ENCODE measurements around the gene SLC22A16.
"Not testable (repeated sequence)": the region's sequence is repeated elsewhere in the genome, so short reads cannot be mapped to it uniquely, and the experiment has no call there.

Gene SLC22A16

GRCh38 chr6:110488606-110489190 lies 12.3 kb upstream of the SLC22A16 start:
- Histone ChIP-seq H3K4me1 (ENCODE audit: low read length) (peaks cover 11% of the 10 kb centered on the region), H2AFZ (ENCODE audit: low read depth, low read length) (no peak overlapping the region), H3K27me3 (ENCODE audit: low read depth, low read length) (no peaks in the 10 kb centered on the region), H4K20me1 (ENCODE audit: insufficient read depth, low read length) (no peaks in the 10 kb centered on the region), H3K9me3 (ENCODE audit: insufficient read depth, low read length) (no peaks in the 10 kb centered on the region), H3K36me3 (replicated peaks; ENCODE audit: low read depth, low read length) (no peaks in the 10 kb centered on the region), H3K27ac (ENCODE audit: low read length) (no peak overlapping the region), H3K9ac (ENCODE audit: low read length) (no peak overlapping the region), H3K79me2 (ENCODE audit: low read length) (no peaks in the 10 kb centered on the region), H3K4me2 (ENCODE audit: low read length) (no peak overlapping the region), H3K4me3 (ENCODE audit: low read length) (no peak overlapping the region)
- TF ChIP-seq EZH2phosphoT487 (IDR thresholded peaks at IDR 0.05; ENCODE audit: low read depth) (no peak), CTCF (IDR thresholded peaks at IDR 0.05; ENCODE audit: low read depth, low read length) (no peak)

- not testable (repeated sequence) for H3K4me2 ChIP-seq (ENCODE audit: low read length); H3K4me3 ChIP-seq (ENCODE audit: low read length); H2AFZ ChIP-seq (ENCODE audit: low read depth, low read length); H3K27ac ChIP-seq (ENCODE audit: low read length); H3K27me3 ChIP-seq (ENCODE audit: low read depth, low read length); H3K79me2 ChIP-seq (ENCODE audit: low read length); H3K9ac ChIP-seq (ENCODE audit: low read length); H3K36me3 ChIP-seq (replicated peaks; ENCODE audit: low read depth, low read length); H4K20me1 ChIP-seq (ENCODE audit: insufficient read depth, low read length); H3K9me3 ChIP-seq (ENCODE audit: insufficient read depth, low read length)
- peaks cover 11% of the 10 kb centered on the region for H3K4me1 ChIP-seq (ENCODE audit: low read length)
Observed at GRCh38 chr6:110487968-110488381, 11.6 kb upstream of the SLC22A16 start.

GRCh38 chr6:110486756-110487155 lies 10.3 kb upstream of the SLC22A16 start:
- TF ChIP-seq CTCF (IDR thresholded peaks at IDR 0.05; ENCODE audit: low read depth, low read length) (no peak), EZH2phosphoT487 (IDR thresholded peaks at IDR 0.05; ENCODE audit: low read depth) (no peak)
- H3K9me3 ChIP-seq (ENCODE audit: insufficient read depth, low read length): no peaks in the 10 kb centered on the region
- H3K9ac ChIP-seq (ENCODE audit: low read length): no peak overlapping the region
- peaks cover 3% of the 10 kb centered on the region; the same call in 1 of the 2 replicates for H3K4me1 ChIP-seq (ENCODE audit: low read length)
- H4K20me1 ChIP-seq (ENCODE audit: insufficient read depth, low read length): no peaks in the 10 kb centered on the region
- no peaks in the 10 kb centered on the region for H3K79me2 ChIP-seq (ENCODE audit: low read length)
- H3K27me3 ChIP-seq (ENCODE audit: low read depth, low read length): no peaks in the 10 kb centered on the region
- H3K4me3 ChIP-seq (ENCODE audit: low read length): no peak overlapping the region
- H3K4me2 ChIP-seq (ENCODE audit: low read length): no peak overlapping the region
- no peaks in the 10 kb centered on the region for H3K36me3 ChIP-seq (replicated peaks; ENCODE audit: low read depth, low read length)
- no peak overlapping the region for H3K27ac ChIP-seq (ENCODE audit: low read length)
- no peak overlapping the region for H2AFZ ChIP-seq (ENCODE audit: low read depth, low read length)

GRCh38 chr6:110485491-110485890 lies 9.1 kb upstream of the SLC22A16 start:
- no peaks in the 10 kb centered on the region for H3K36me3 ChIP-seq (replicated peaks; ENCODE audit: low read depth, low read length)
- no peak overlapping the region for H3K27ac ChIP-seq (ENCODE audit: low read length)
- no peak overlapping the region for H3K9ac ChIP-seq (ENCODE audit: low read length)
- H3K27me3 ChIP-seq (ENCODE audit: low read depth, low read length): no peaks in the 10 kb centered on the region
- no peak overlapping the region for H2AFZ ChIP-seq (ENCODE audit: low read depth, low read length)
- H4K20me1 ChIP-seq (ENCODE audit: insufficient read depth, low read length): no peaks in the 10 kb centered on the region
- no peaks in the 10 kb centered on the region for H3K79me2 ChIP-seq (ENCODE audit: low read length)
- H3K4me3 ChIP-seq (ENCODE audit: low read length): no peak overlapping the region
- H3K9me3 ChIP-seq (ENCODE audit: insufficient read depth, low read length): no peaks in the 10 kb centered on the region; the same call in 1 of the 2 replicates
- no peak for TF ChIP-seq CTCF (IDR thresholded peaks at IDR 0.05; ENCODE audit: low read depth, low read length)
- no peak for TF ChIP-seq EZH2phosphoT487 (IDR thresholded peaks at IDR 0.05; ENCODE audit: low read depth)
- no peak overlapping the region for H3K4me2 ChIP-seq (ENCODE audit: low read length)
- no peaks in the 10 kb centered on the region for H3K4me1 ChIP-seq (ENCODE audit: low read length)

Data from OCI-LY3 (cell line).